IMR-90 (cell line): ENCODE data around the gene OR6C2. TPM values are rescaled to one million over a fixed set of nuclear protein-coding genes. Genes with fewer than 3 reads are reported as not detected.

Experiments used
- ATAC-seq: fragments of 200-7000 bp; cut with Tn5 transposase; 2 replicates; pipeline ENCODE4 v1.9.1; 2020; ENCODE audit warnings: low read depth, mild to moderate bottlenecking, moderate library complexity
- BruUV-seq: library from RNA; stranded (reverse); fragments of 400-500 nt; replicated peaks from 2 replicates; lab custom pipeline; 2021; lab: Mats Ljungman, UMichigan
- CTCF ChIA-PET: fragments of 300-600 bp; formaldehyde crosslinking; extraction: SDS; loops from one replicate; lab custom pipeline; 2021; ENCODE audit warnings: antibody characterized with exemption; lab: Yijun Ruan, JAX
- POLR2A ChIA-PET: fragments of 300-600 bp; sonication (Branson Sonifier 250); formaldehyde crosslinking; loops from one replicate; lab custom pipeline; 2022; ENCODE audit warnings: antibody characterized with exemption; ENCODE audit not compliant: unreplicated experiment; lab: Charles Lee
- DNase-seq: peaks from one replicate; pipeline ENCODE4 v3.0.0; 2013
- H2AFZ ChIP-seq: replicated peaks from 2 replicates; pipeline ENCODE3; 2013; ENCODE audit warnings: low read length, mild to moderate bottlenecking; ENCODE audit not compliant: poor library complexity
- H2AK5ac ChIP-seq: 2 replicates; pipeline ENCODE4 v1.6.1; 2013; ENCODE audit warnings: low read depth, low read length, inconsistent platforms
- H2AK9ac ChIP-seq: replicated peaks from 2 replicates; pipeline ENCODE3; 2013; ENCODE audit warnings: mild to moderate bottlenecking, low read depth, low read length, moderate library complexity; ENCODE audit not compliant: poor library complexity
- H2BK120ac ChIP-seq: 2 replicates; pipeline ENCODE4 v1.6.1; 2013; ENCODE audit warnings: low read depth, low read length, inconsistent platforms
- H2BK15ac ChIP-seq: 3 replicates; pipeline ENCODE4 v1.6.1; 2013; ENCODE audit warnings: low read depth, low read length, inconsistent platforms
- H2BK20ac ChIP-seq: 2 replicates; pipeline ENCODE4 v1.6.1; 2013; ENCODE audit warnings: low read depth, mild to moderate bottlenecking, inconsistent platforms, low read length, moderate library complexity
- H2BK5ac ChIP-seq: 2 replicates; pipeline ENCODE4 v1.6.1; 2013; ENCODE audit warnings: mild to moderate bottlenecking, low read depth, low read length, inconsistent platforms; ENCODE audit not compliant: poor library complexity, severe bottlenecking
- H3K14ac ChIP-seq: replicated peaks from 2 replicates; pipeline ENCODE4 v1.6.1; 2013; ENCODE audit warnings: low read depth, low read length, inconsistent platforms
- H3K18ac ChIP-seq: 2 replicates; pipeline ENCODE4 v1.6.1; 2013; ENCODE audit warnings: low read depth, low read length, control low read depth
- H3K23ac ChIP-seq: 2 replicates; pipeline ENCODE4 v1.6.1; 2013; ENCODE audit warnings: low read depth, low read length, inconsistent platforms
- H3K27ac ChIP-seq: 2 replicates; pipeline ENCODE4 v1.5.1; 2013; ENCODE audit warnings: mild to moderate bottlenecking, control low read depth, low read length; ENCODE audit not compliant: insufficient read depth
- H3K27me3 ChIP-seq: 2 replicates; pipeline ENCODE4 v1.6.1; 2013; ENCODE audit warnings: low read length; ENCODE audit not compliant: control insufficient read depth, insufficient read depth
- H3K36me3 ChIP-seq: 2 replicates; pipeline ENCODE4 v1.6.1; 2013; ENCODE audit warnings: low read length, mixed read lengths; ENCODE audit not compliant: control insufficient read depth, insufficient read depth
- H3K4ac ChIP-seq: 2 replicates; pipeline ENCODE4 v1.6.1; 2013; ENCODE audit warnings: low read depth, low read length, inconsistent platforms
- H3K4me1 ChIP-seq: 2 replicates; pipeline ENCODE4 v1.6.1; 2013; ENCODE audit warnings: low read length, mixed read lengths; ENCODE audit not compliant: control insufficient read depth, insufficient read depth
- H3K4me2 ChIP-seq: 2 replicates; pipeline ENCODE4 v1.6.1; 2013; ENCODE audit warnings: low read depth, mild to moderate bottlenecking, control low read depth, low read length, moderate library complexity
- H3K4me3 ChIP-seq: 2 replicates; pipeline ENCODE4 v1.5.1; 2013; ENCODE audit warnings: low read depth, mild to moderate bottlenecking, control low read depth, low read length, moderate library complexity; ENCODE audit not compliant: insufficient read depth
- H3K56ac ChIP-seq: 2 replicates; pipeline ENCODE4 v1.6.1; 2013; ENCODE audit warnings: low read length, inconsistent platforms; ENCODE audit not compliant: insufficient read depth; ENCODE audit errors: extremely low read depth
- H3K79me1 ChIP-seq, 2 experiments: 2 replicates each; pipeline ENCODE4 v1.6.1; 2013; ENCODE audit warnings: low read length in 2 of 2, inconsistent platforms in 1 of 2, low read depth in 1 of 2
- H3K9ac ChIP-seq: 2 replicates; pipeline ENCODE4 v1.6.1; 2013; ENCODE audit warnings: low read depth, low read length, control low read depth
- H3K9me1 ChIP-seq: 2 replicates; pipeline ENCODE4 v1.6.1; 2013; ENCODE audit warnings: low read length, inconsistent platforms; ENCODE audit not compliant: insufficient read depth
- H3K9me3 ChIP-seq: 2 replicates; pipeline ENCODE4 v1.6.1; 2013; ENCODE audit warnings: low read length; ENCODE audit not compliant: control insufficient read depth, insufficient read depth
- H4K20me1 ChIP-seq: 2 replicates; pipeline ENCODE4 v1.6.1; 2013; ENCODE audit warnings: low read length, inconsistent platforms; ENCODE audit not compliant: insufficient read depth
- H4K5ac ChIP-seq: 2 replicates; pipeline ENCODE4 v1.6.1; 2013; ENCODE audit warnings: mild to moderate bottlenecking, low read depth, low read length, control low read depth
- H4K8ac ChIP-seq, 2 experiments: 2 replicates each; pipeline ENCODE4 v1.6.1; 2013; ENCODE audit warnings: low read depth in 2 of 2, low read length in 2 of 2, control low read depth in 1 of 2, inconsistent platforms in 1 of 2
- H4K91ac ChIP-seq: 2 replicates; pipeline ENCODE4 v1.6.1; 2013; ENCODE audit warnings: low read depth, low read length, inconsistent platforms; ENCODE audit not compliant: insufficient read depth
- BHLHE40 ChIP-seq: fragments of 150-350 bp; IDR thresholded peaks from 2 replicates; pipeline ENCODE4 v1.6.1; 2016; ENCODE audit warnings: mild to moderate bottlenecking, low read depth, low read length
- CEBPB ChIP-seq: IDR thresholded peaks from 2 replicates; pipeline ENCODE4 v1.6.1; 2012; ENCODE audit warnings: low read depth, low read length, improper control_type of control experiment
- CHD1 ChIP-seq: IDR thresholded peaks from 2 replicates; pipeline ENCODE4 v1.6.1; 2012; ENCODE audit warnings: low read depth, low read length, improper control_type of control experiment
- CTCF ChIP-seq: conservative IDR thresholded peaks from 2 replicates; pipeline ENCODE4 v1.5.1; 2012; ENCODE audit warnings: mild to moderate bottlenecking, low read depth, low read length, improper control_type of control experiment
- ELK1 ChIP-seq: fragments of 150-350 bp; IDR thresholded peaks from 2 replicates; pipeline ENCODE4 v1.6.1; 2016; ENCODE audit warnings: low read depth, mild to moderate bottlenecking, low read length, moderate library complexity, borderline replicate concordance
- FOS ChIP-seq: fragments of 150-350 bp; IDR thresholded peaks from 2 replicates; pipeline ENCODE4 v1.6.1; 2016; ENCODE audit warnings: low read depth, low read length
- MAFK ChIP-seq: IDR thresholded peaks from 2 replicates; pipeline ENCODE4 v1.6.1; 2012; ENCODE audit warnings: low read depth, low read length, improper control_type of control experiment
- MAZ ChIP-seq: IDR thresholded peaks from 2 replicates; pipeline ENCODE4 v1.6.1; 2012; ENCODE audit warnings: low read depth, mild to moderate bottlenecking, low read length, improper control_type of control experiment, moderate library complexity, borderline replicate concordance
- MXI1 ChIP-seq: IDR thresholded peaks from 2 replicates; pipeline ENCODE4 v1.6.1; 2012; ENCODE audit warnings: low read depth, mild to moderate bottlenecking, low read length, moderate library complexity, borderline replicate concordance
- NFE2L2 ChIP-seq: fragments of 150-350 bp; IDR thresholded peaks from 2 replicates; pipeline ENCODE4 v1.6.1; 2016; ENCODE audit warnings: low read depth, mild to moderate bottlenecking, low read length
- POLR2A ChIP-seq: IDR thresholded peaks from 2 replicates; pipeline ENCODE4 v1.6.1; 2012; ENCODE audit warnings: mild to moderate bottlenecking, low read depth, low read length
- RAD21 ChIP-seq: IDR thresholded peaks from 2 replicates; pipeline ENCODE4 v1.6.1; 2012; ENCODE audit warnings: low read length, improper control_type of control experiment
- RCOR1 ChIP-seq: IDR thresholded peaks from 2 replicates; pipeline ENCODE4 v1.6.1; 2012; ENCODE audit warnings: mild to moderate bottlenecking, low read length, improper control_type of control experiment; ENCODE audit not compliant: insufficient replicate concordance
- RFX5 ChIP-seq: IDR thresholded peaks from 2 replicates; pipeline ENCODE4 v1.8.0; 2012; ENCODE audit warnings: low read depth, mild to moderate bottlenecking, low read length, moderate library complexity
- SMC3 ChIP-seq: fragments of 150-350 bp; IDR thresholded peaks from 2 replicates; pipeline ENCODE4 v1.6.1; 2016; ENCODE audit warnings: low read depth, mild to moderate bottlenecking, antibody characterized with exemption, low read length, moderate library complexity
- USF2 ChIP-seq: fragments of 150-350 bp; IDR thresholded peaks from 2 replicates; pipeline ENCODE4 v1.6.1; 2017; ENCODE audit warnings: mild to moderate bottlenecking, antibody characterized with exemption, low read length, low read depth
- WGBS, 2 experiments: methylation state at CpG; one replicate each; pipeline versions ENCODE4 v1.1.5 to v1.1.7; 2013; ENCODE audit warnings: missing lambda C conversion rate in 2 of 2; ENCODE audit not compliant: insufficient read length in 1 of 2; ENCODE audit errors: extremely low coverage in 2 of 2; 5-methylcytosine and 5-hydroxymethylcytosine counted together
- dilution Hi-C: fragments of 300-500 bp; cut with HindIII; formaldehyde crosslinking; loops from one replicate; pipeline ENCODE4 v1.14.3; 2018; ENCODE audit warnings: low sequenced_read_pairs; ENCODE audit not compliant: unreplicated experiment
- in situ Hi-C: fragments of 300-500 bp; cut with MboI; formaldehyde crosslinking; loops from 3 replicates; pipeline ENCODE4 v1.14.3; 2019; ENCODE audit warnings: low sequenced_read_pairs, inconsistent platforms, mixed read lengths
- intact Hi-C: fragments of 100-400 bp; cut with micrococcal nuclease; formaldehyde crosslinking; loops from 2 replicates; pipeline ENCODE4 v1.10.0; 2022
- polyA plus RNA-seq, 3 experiments: library from polyadenylated mRNA; depleted of rRNA; stranded (reverse); fragments of >200 nt; gene quantifications; 2 replicates each; pipeline ENCODE4 v1.2.3, GENCODE V29; 2012; ENCODE audit warnings: low replicate concordance in 1 of 3
- total RNA-seq: library from RNA; depleted of rRNA; stranded (reverse); fragments of >200 nt; gene quantifications from 2 replicates; pipeline ENCODE4 v1.2.3, GENCODE V29; 2012

Gene OR6C2
- total and polyA plus RNA-seq, 2 of the 4 experiments (the other 2 are of a cell fraction): not detected

GRCh38 chr12:55445357-55445756, 1.5 kb downstream of the OR6C2 start:
- no peak overlapping the region for H3K23ac ChIP-seq
- H2BK20ac ChIP-seq: no peak overlapping the region
- H4K91ac ChIP-seq: no peak overlapping the region
- no peak overlapping the region for H3K4me3 ChIP-seq
- no peak overlapping the region for H3K4ac ChIP-seq
- CTCF ChIA-PET: no interaction called here
- no peak overlapping the region for H3K27ac ChIP-seq
- TF ChIP-seq MXI1: no peak
- TF ChIP-seq BHLHE40: no peak
- no peak for TF ChIP-seq RCOR1
- no peak for TF ChIP-seq MAFK
- no peak for TF ChIP-seq POLR2A
- no peak for TF ChIP-seq NFE2L2
- no peak for TF ChIP-seq USF2
- no peak for TF ChIP-seq RAD21
- TF ChIP-seq CEBPB: no peak
- TF ChIP-seq MAZ: no peak
- TF ChIP-seq FOS: no peak
- no peak for TF ChIP-seq ELK1
- no peak for TF ChIP-seq SMC3
- TF ChIP-seq CTCF: no peak
- no peak for TF ChIP-seq RFX5
- TF ChIP-seq CHD1: no peak
- no peaks in the 10 kb centered on the region for H3K27me3 ChIP-seq
- WGBS, 2 experiments: no CpG with 5 or more reads among the region's 1 CpG
- no peak overlapping the region for H4K8ac ChIP-seq
- intact Hi-C loops (no loop called here), dilution Hi-C loops (no loop called here), in situ Hi-C loops (no loop called here)
- H2AFZ ChIP-seq: no peak overlapping the region
- H3K9ac ChIP-seq: no peak overlapping the region
- H3K56ac ChIP-seq: no peak overlapping the region
- no peak overlapping the region for H3K14ac ChIP-seq
- DNase-seq (no peak), ATAC-seq (no peak)
- no peak overlapping the region for H3K4me2 ChIP-seq
- no peaks in the 10 kb centered on the region for H3K36me3 ChIP-seq
- no peak overlapping the region for H2BK5ac ChIP-seq
- H2AK9ac ChIP-seq: no peak overlapping the region
- no peaks in the 10 kb centered on the region for H3K9me3 ChIP-seq
- H2BK15ac ChIP-seq: no peak overlapping the region
- POLR2A ChIA-PET: no interaction called here
- H3K79me1 ChIP-seq: no peaks in the 10 kb centered on the region
- no peak overlapping the region for H2BK120ac ChIP-seq
- no peaks in the 10 kb centered on the region for H3K4me1 ChIP-seq
- no peak overlapping the region for H4K5ac ChIP-seq
- BruUV-seq: no TSS peak
- no peak overlapping the region for H2AK5ac ChIP-seq
- H4K20me1 ChIP-seq: no peaks in the 10 kb centered on the region
- no peaks in the 10 kb centered on the region for H3K9me1 ChIP-seq
- H3K18ac ChIP-seq: no peak overlapping the region
